ENCODE measurements around the gene SCPEP1.

Gene SCPEP1

DNA sequence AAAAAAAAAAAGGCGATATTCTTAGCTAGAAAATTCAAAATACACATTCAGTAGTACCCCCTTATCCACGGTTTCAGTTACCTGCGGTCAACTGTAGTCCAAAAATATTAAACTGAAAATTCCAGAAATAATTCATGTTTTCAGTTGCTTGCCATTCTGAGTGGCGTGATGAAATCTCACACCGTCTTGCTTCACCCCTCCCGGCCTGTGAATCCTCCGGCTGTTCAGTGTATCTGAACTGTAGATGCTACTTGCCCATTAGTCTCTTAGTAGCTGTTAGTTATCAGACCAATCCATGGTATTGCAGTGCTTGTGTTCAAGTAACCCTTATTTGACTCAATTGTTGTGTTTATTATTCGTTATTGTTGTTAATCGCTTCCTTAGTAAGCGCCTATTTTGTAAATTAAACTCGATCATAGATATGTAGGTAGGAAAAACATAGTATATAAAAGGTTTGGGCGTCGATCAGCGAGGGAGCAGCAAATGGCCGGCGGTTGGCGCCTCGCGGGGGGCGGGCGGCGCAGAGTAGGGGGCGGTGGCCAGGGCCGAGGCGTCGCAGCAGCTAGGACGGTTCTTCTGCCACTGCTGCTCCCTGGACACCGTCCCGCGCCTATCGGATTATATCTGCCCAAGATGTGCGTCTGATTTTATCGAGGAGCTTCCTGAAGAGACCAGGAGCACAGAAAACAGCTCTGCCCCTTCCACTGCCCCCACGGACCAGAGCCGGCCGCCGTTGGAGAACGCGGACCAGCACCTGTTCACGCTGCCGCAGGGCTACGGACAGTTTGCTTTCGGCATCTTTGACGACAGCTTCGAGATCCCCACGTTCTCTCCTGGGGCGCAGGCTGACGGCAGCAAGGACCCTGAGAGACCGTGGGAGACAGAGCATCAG lies 67.3 kb downstream of the SCPEP1 start:
- DNase-seq, result peak in 1 of 2 experiments; percentile 20

DNA sequence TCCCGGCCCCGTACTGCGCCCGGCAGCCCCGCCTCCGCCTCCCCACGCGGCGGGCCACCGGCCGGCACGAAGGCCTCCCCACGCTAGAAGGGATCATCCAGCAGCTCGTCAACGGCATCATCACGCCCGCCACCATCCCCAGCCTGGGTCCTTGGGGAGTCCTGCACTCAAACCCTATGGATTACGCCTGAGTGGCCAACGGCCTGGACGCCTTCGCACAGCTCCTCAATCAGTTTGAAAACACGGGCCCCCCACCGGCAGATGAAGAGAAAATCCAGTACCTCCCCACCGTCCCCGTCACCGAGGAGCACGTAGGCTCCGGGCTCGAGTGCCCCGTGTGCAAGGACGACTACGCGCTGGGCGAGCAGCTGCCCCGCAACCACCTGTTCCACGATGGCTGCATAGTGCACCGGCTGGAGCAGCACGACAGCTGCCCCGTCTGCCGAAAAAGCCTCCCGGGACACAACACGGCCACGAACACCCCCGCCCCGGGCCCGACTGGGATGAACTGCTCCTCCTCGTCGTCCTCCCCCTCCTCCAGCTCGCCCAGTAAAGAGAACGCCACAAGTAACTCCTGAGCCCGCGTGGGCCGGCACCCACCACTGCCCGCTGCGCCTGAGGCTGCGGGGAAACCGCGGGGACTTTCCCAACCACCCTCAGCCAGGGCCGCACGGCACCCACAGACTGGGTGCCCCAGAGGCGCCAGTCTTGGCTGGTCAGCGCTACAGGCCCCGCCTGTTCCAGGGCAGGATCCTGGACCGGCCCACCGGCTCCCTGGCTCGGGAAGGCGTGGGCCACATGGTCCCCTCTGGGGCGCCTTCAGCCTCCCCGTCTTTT lies 68.2 kb downstream of the SCPEP1 start:
- peak; percentile 63 to 70 for DNase-seq

DNA sequence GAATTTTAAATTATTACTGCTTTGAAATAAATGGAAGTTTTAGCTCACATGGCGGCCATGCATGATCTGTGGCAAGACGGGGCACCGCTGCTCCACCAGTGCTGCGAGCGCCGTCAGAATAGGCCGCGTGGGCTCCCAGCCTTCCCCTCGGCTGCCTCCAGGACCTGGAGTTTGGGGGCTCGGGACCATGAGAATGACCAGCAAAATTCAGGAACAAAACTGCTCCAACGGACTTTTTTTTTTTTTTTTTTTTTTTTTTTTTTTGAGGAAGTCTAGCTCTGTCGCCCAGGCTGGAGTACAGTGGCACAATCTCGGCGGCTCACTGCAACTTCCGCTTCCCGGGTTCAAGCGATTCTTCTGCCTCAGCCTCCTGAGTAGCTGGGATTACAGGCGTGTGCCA lies 68.8 kb downstream of the SCPEP1 start:
- DNase-seq, result no peak

DNA sequence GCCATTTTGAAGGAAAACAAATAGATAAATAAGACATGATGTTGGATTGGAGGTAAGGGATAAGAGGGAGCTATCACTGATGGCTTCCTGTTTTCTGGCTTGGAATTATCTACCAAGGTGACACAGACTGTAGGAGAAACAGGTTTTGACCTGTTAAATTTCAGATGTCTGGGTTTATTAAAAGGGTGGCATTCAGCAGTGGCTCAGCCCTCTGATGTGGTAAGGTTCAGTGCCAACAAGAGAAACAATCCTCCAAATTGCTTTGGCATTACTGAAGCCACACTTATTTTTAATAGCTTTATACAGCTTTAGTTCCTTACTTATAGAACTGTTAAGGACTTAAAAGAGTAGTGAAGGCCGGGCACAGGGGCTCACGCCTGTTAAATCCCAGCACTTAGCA lies 70.2 kb downstream of the SCPEP1 start:
- DNase-seq, result no peak

DNA sequence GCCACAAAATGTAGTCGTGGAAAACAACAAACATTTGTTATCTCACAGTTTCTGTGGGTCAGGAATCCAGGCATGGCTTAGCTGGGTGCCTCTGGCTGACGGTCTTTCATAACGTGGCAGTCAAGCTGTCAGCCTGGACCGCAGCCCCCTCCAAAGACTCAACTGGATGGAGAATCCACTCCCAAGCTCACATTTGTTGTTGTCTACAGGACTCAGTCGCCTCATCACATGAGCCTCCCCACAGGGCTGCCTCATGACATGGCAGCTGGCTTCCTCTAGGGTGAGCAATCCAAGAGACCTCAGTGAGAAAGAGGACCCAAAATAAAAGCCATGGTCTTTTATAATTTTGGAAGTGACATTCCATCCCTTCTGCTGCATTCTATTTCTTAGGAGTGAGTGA lies 72.4 kb downstream of the SCPEP1 start:
- DNase-seq, result no peak

DNA sequence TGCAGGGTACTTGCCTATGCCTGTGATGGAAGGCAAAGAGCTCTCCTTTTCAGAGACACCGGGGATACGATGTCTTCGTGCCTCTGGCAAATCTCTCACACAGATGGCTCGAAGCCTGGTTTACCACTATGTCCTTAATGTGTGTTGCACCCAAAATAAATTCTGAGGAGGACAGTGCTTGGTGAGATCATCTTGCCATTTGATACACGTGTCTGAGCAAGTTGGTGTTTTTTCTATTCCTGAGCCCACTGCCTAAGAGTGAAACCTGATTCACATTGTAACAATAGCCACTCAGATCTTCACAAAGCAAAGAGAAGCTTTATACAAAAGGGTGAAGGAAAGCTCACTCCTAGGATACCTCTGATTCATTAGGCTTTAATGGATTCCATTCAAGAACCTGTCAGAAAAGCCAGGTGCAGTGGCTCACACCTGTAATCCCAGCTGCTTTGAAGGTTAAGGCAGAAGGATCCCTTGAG lies 74.0 kb downstream of the SCPEP1 start:
- DNase-seq, result no peak

Measured in activated T-cell treated with anti-CD3 and anti-CD28 coated beads, Interleukin-2, amount 50 U/mL, for 48 hours (primary cell).